GM23248 (cell line): ENCODE results near the gene BLZF1. TPM values are rescaled to one million over a fixed set of nuclear protein-coding genes. Genes with fewer than 3 reads are reported as not detected.
"Not testable (repeated sequence)": the region's sequence is repeated elsewhere in the genome, so short reads cannot be mapped to it uniquely, and the experiment has no call there.

Experiments
- DNase-seq: peaks from one replicate; pipeline ENCODE4 v3.0.0-alpha.2; 2015
- H2AFZ ChIP-seq: fragments of 200-600 bp; sonication (generic); 2 replicates; pipeline ENCODE4 v1.6.1; 2016; ENCODE audit warnings: antibody characterized with exemption
- H3F3A ChIP-seq: fragments of 200-600 bp; sonication (generic); 2 replicates; pipeline ENCODE4 v1.6.1; 2016; ENCODE audit warnings: mild to moderate bottlenecking, antibody characterized with exemption, mixed run types; ENCODE audit not compliant: insufficient read depth
- H3K27ac ChIP-seq: fragments of 200-600 bp; sonication (generic); 2 replicates; pipeline ENCODE4 v1.5.1; 2016; ENCODE audit warnings: mild to moderate bottlenecking
- H3K27me3 ChIP-seq: fragments of 200-600 bp; sonication (generic); replicated peaks from 2 replicates; pipeline ENCODE4 v1.6.1; 2016; ENCODE audit warnings: mild to moderate bottlenecking; ENCODE audit not compliant: insufficient read depth
- H3K36me3 ChIP-seq: fragments of 200-600 bp; sonication (generic); 2 replicates; pipeline ENCODE4 v1.6.1; 2016; ENCODE audit warnings: low read depth, mild to moderate bottlenecking
- H3K4me1 ChIP-seq: fragments of 200-600 bp; sonication (generic); 2 replicates; pipeline ENCODE4 v1.6.1; 2016; ENCODE audit warnings: mild to moderate bottlenecking; ENCODE audit not compliant: insufficient read depth
- H3K4me2 ChIP-seq: fragments of 200-600 bp; sonication (generic); one replicate; pipeline ENCODE4 v1.6.1; 2016; ENCODE audit warnings: mild to moderate bottlenecking; ENCODE audit not compliant: unreplicated experiment
- H3K4me3 ChIP-seq: fragments of 200-600 bp; sonication (generic); 2 replicates; pipeline ENCODE4 v1.5.1; 2016; ENCODE audit warnings: mild to moderate bottlenecking
- H3K79me2 ChIP-seq: fragments of 200-600 bp; sonication (generic); 2 replicates; pipeline ENCODE4 v1.6.1; 2016; ENCODE audit warnings: mild to moderate bottlenecking; ENCODE audit not compliant: insufficient read depth
- H3K9ac ChIP-seq: fragments of 200-600 bp; sonication (generic); 2 replicates; pipeline ENCODE4 v1.6.1; 2016; ENCODE audit warnings: mild to moderate bottlenecking
- H3K9me2 ChIP-seq: fragments of 200-600 bp; sonication (generic); 2 replicates; pipeline ENCODE4 v1.6.1; 2016; ENCODE audit warnings: mixed run types, mild to moderate bottlenecking, moderate library complexity; ENCODE audit not compliant: insufficient read depth
- H3K9me3 ChIP-seq: fragments of 200-600 bp; sonication (generic); one replicate; pipeline ENCODE4 v1.6.1; 2017; ENCODE audit warnings: low read depth
- H4K20me1 ChIP-seq: fragments of 200-600 bp; sonication (generic); 2 replicates; pipeline ENCODE4 v1.6.0; 2016; ENCODE audit not compliant: insufficient read depth
- EZH2 ChIP-seq: fragments of 200-600 bp; sonication (generic); IDR thresholded peaks from 2 replicates; pipeline ENCODE4 v1.6.1; 2018; ENCODE audit warnings: antibody characterized with exemption, mild to moderate bottlenecking; ENCODE audit not compliant: insufficient read depth, poor library complexity, severe bottlenecking
- EZH2phosphoT487 ChIP-seq: fragments of 200-600 bp; sonication (generic); IDR thresholded peaks from 2 replicates; pipeline ENCODE4 v1.6.1; 2018; ENCODE audit warnings: antibody characterized with exemption, moderate library complexity, mild to moderate bottlenecking, low read depth; ENCODE audit not compliant: insufficient read depth
- WGBS, 2 experiments: methylation state at CpG; one replicate each; pipeline ENCODE4 v1.1.6; 2015 to 2017; ENCODE audit warnings: low lambda C conversion rate in 2 of 2, low coverage in 1 of 2; ENCODE audit errors: missing lambda C conversion rate in 2 of 2; 5-methylcytosine and 5-hydroxymethylcytosine counted together
- in situ Hi-C: fragments of 300-500 bp; cut with MboI; formaldehyde crosslinking; loops from 2 replicates; pipeline ENCODE4 v1.15.0; 2020
- polyA plus RNA-seq: library from polyadenylated mRNA; unstranded; fragments of >200 nt; fragmentation: Nextera tagmentation; extraction: Ambion mirVana; gene quantifications from 2 replicates; pipeline ENCODE4 v1.2.1, GENCODE V29; 2016
- total RNA-seq: library from RNA; depleted of rRNA; stranded (reverse); fragments of >200 nt; shearing (Covaris generic); gene quantifications from 2 replicates; pipeline ENCODE4 v1.2.3, GENCODE V29; 2014

The BLZF1 gene
- total and polyA plus RNA-seq, 2 experiments from 2014 or later, result 34.6 to 38.9 TPM

DNA sequence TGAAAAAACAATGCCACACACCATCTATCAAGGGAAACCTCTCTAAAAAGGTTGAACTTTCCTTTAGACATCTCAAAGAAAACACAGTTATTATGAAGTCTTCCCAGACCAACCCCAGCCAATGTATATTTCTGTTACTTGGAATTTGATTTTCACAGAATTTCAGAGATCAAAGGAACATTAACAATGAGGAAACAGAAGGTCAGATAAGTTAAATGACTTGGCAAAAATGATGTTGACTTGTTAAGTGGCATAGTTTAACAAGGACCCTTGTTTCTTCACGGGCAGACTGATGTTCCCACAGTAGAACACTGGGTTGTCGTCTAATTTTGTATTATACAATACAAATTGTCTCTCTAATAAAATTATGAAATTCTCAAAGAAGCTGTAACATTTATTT lies 29.4 kb upstream of the BLZF1 start:
- no peaks in the 10 kb centered on the region for H3F3A ChIP-seq
- DNase-seq, result no peak
- WGBS, 2 experiments, result 5 to 11% methylated on average over 2 of the region's 2 CpGs
- H3K79me2 ChIP-seq, result no peaks in the 10 kb centered on the region
- in situ Hi-C loops, result loop anchor here (25.0 kb wide), 1 partner anchor 1001 kb away; no protein-coding TSS in a partner anchor
- H3K9ac ChIP-seq, result no peak overlapping the region
- no peak overlapping the region for H3K27ac ChIP-seq
- H4K20me1 ChIP-seq, result no peaks in the 10 kb centered on the region
- no peaks in the 10 kb centered on the region for H3K27me3 ChIP-seq
- H3K9me3 ChIP-seq, result no peaks in the 10 kb centered on the region
- no peak overlapping the region for H3K4me2 ChIP-seq
- H3K4me1 ChIP-seq, result 0 out of 2 replicates have a peak, but pooled peaks cover 4% of the 10 kb centered on the region
- TF ChIP-seq EZH2phosphoT487, result no peak
- no peak for TF ChIP-seq EZH2
- H3K4me3 ChIP-seq, result no peak overlapping the region
- no peaks in the 10 kb centered on the region for H3K36me3 ChIP-seq
- H2AFZ ChIP-seq, result no peak overlapping the region
- H3K9me2 ChIP-seq, result no peaks in the 10 kb centered on the region

DNA sequence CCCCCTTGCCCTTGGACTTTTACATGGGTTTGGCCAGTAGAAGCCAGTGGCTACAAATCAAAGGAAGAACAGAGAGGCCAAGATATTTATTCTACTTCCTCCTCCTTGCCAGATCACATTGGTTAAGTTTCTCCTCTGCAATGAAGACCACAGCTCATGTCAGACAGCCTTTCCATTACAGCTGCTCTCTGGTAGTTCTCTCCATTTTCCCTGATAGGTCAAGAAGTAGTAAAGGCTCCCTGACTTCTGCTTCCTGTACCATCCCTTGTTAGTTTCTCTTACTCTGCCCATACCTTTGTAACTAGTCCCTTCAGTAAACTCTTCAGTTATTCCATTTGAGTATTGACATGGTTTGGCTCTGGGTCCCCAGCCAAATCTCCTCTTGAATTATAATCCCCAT lies 28.2 kb upstream of the BLZF1 start:
- no peak for DNase-seq
- TF ChIP-seq EZH2phosphoT487 (no peak), EZH2 (no peak)
- Histone ChIP-seq H2AFZ (no peak overlapping the region), H3K4me1 (no peaks in the 10 kb centered on the region), H3K27ac (no peak overlapping the region), H4K20me1 (no peaks in the 10 kb centered on the region), H3K36me3 (no peaks in the 10 kb centered on the region), H3K79me2 (no peaks in the 10 kb centered on the region), H3K4me2 (no peak overlapping the region), H3K27me3 (no peaks in the 10 kb centered on the region), H3K4me3 (no peak overlapping the region), H3K9me3 (no peaks in the 10 kb centered on the region), H3F3A (no peaks in the 10 kb centered on the region), H3K9ac (no peak overlapping the region), H3K9me2 (no peaks in the 10 kb centered on the region)
- in situ Hi-C loops, result loop anchor here (10.0 to 25.0 kb wide), 2 partner anchors 735 to 1002 kb away; no protein-coding TSS in a partner anchor

DNA sequence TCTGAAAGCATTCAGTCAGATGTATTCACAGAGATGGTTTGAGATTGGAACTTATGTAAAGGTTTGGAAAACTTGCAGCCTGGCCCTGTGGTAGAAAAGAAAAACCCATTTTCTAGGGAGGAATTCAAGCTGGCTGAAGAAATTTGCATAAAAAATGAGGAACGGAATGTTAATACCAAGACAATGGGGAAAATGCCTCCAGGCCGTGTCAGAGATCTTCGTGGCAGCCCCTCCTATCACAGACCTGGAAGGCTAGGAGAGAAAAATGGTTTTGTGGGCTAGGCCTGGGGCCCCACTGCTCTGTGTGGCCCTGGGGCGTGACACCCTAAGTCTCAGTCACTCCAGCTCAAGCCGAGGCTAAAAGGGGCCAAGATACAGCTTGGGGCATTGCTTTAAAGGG lies 27.1 kb upstream of the BLZF1 start:
- no peaks in the 10 kb centered on the region for H3K4me1 ChIP-seq
- no peaks in the 10 kb centered on the region for H4K20me1 ChIP-seq
- DNase-seq, result no peak
- H3K79me2 ChIP-seq, result no peaks in the 10 kb centered on the region
- H3K27ac ChIP-seq, result no peak overlapping the region
- WGBS, 2 experiments, result 96 to 98% methylated on average over 5 of the region's 5 CpGs
- no peaks in the 10 kb centered on the region for H3K27me3 ChIP-seq
- no peak overlapping the region for H2AFZ ChIP-seq
- H3F3A ChIP-seq, result no peaks in the 10 kb centered on the region
- H3K9ac ChIP-seq, result no peak overlapping the region
- no peak for TF ChIP-seq EZH2phosphoT487
- no peak for TF ChIP-seq EZH2
- H3K9me2 ChIP-seq, result no peaks in the 10 kb centered on the region
- H3K4me3 ChIP-seq, result no peak overlapping the region
- in situ Hi-C loops, result loop anchor here (10.0 to 25.0 kb wide), 2 partner anchors 736 to 1004 kb away; no protein-coding TSS in a partner anchor
- no peaks in the 10 kb centered on the region for H3K9me3 ChIP-seq
- H3K4me2 ChIP-seq, result no peak overlapping the region
- no peaks in the 10 kb centered on the region for H3K36me3 ChIP-seq

DNA sequence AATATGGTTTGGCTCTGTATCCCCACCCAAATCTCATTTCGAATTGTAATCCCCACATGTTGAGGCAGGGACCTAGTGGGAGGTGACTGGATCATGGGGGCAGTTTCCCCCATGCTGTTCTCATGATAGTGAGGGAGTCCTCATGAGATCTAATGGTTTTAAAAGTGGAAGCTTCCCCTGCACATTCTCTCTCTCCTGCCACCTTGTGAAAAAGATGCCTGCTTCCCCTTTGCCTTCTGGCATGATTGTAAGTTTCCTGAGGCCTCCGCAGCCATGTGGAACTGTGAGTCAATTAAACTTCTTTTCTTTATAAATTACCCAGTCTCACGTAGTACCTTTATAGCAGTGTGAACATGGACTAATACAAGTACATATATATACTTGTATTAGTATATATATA lies 25.9 kb upstream of the BLZF1 start:
- H3K36me3 ChIP-seq, H3K4me1 ChIP-seq, H3K9ac ChIP-seq, H4K20me1 ChIP-seq, H3F3A ChIP-seq, H3K27ac ChIP-seq, H3K9me2 ChIP-seq, H3K4me2 ChIP-seq, H2AFZ ChIP-seq, H3K27me3 ChIP-seq, H3K4me3 ChIP-seq, H3K9me3 ChIP-seq, H3K79me2 ChIP-seq, DNase-seq: not testable (repeated sequence)
- in situ Hi-C loops, result loop anchor here (10.0 to 25.0 kb wide), 2 partner anchors 737 to 1005 kb away; no protein-coding TSS in a partner anchor
- WGBS, 2 experiments, result 96 to 100% methylated on average over 3 of the region's 3 CpGs

DNA sequence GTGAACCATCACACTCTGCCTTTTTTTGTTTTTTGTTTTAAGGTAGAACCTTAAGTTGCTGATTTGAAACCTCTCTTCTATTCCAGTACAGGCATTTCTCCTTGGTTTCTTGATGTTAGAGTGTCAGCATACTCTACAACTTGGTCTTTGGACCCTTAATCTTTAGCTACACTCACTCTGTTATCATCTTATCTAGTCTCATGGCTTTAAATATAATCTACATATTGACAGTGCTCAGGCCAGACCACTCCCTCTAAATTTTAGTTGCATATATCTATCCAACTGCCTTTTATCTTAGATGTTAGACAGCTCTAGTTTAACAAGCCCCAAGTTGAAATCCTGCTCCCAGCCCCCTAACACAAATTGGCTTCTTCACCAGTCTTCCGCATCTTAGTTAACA lies 22.5 kb upstream of the BLZF1 start:
- no peak overlapping the region for H3K9ac ChIP-seq
- no peak overlapping the region for H3K4me3 ChIP-seq
- no peaks in the 10 kb centered on the region for H3K4me1 ChIP-seq
- no peaks in the 10 kb centered on the region for H3K9me2 ChIP-seq
- 100% methylated on average over 1 of the region's 1 CpG for WGBS, 2 experiments
- H4K20me1 ChIP-seq, result no peaks in the 10 kb centered on the region
- H3F3A ChIP-seq, result no peaks in the 10 kb centered on the region
- H3K27me3 ChIP-seq, result no peaks in the 10 kb centered on the region
- no peak for DNase-seq
- TF ChIP-seq EZH2, result no peak
- TF ChIP-seq EZH2phosphoT487, result no peak
- no peak overlapping the region for H3K27ac ChIP-seq
- no peak overlapping the region for H2AFZ ChIP-seq
- H3K4me2 ChIP-seq, result no peak overlapping the region
- no peaks in the 10 kb centered on the region for H3K79me2 ChIP-seq
- no peaks in the 10 kb centered on the region for H3K36me3 ChIP-seq
- in situ Hi-C loops, result loop anchor here (10.0 to 25.0 kb wide), 2 partner anchors 741 to 1008 kb away; no protein-coding TSS in a partner anchor
- H3K9me3 ChIP-seq, result no peaks in the 10 kb centered on the region
